Vagina (tissue), 2 donors: Measurements from ENCODE around the gene EID2B.

Experiments
- CTCF ChIP-seq, 3 experiments: fragments of 450-650 bp in 2 of 3; fragments of 200-600 bp in 1 of 3; sonication (generic) in 1 of 3; IDR thresholded peaks; one replicate each; pipeline ENCODE4 v1.5.1; 2017 to 2019; ENCODE audit warnings: antibody characterized with exemption in 3 of 3, mild to moderate bottlenecking in 2 of 3, moderate library complexity in 2 of 3
- POLR2A ChIP-seq, 2 donors: fragments of 450-650 bp; IDR thresholded peaks; one replicate each; pipeline ENCODE4 v1.6.1; 2017; ENCODE audit warnings: antibody characterized with exemption in 2 of 2, mild to moderate bottlenecking in 2 of 2, moderate library complexity in 2 of 2

GRCh38 chr19:39506598-39506943 is 26.1 kb downstream of the EID2B start:
- TF ChIP-seq CTCF (IDR thresholded peaks at IDR 0.05) (no peak), POLR2A (IDR thresholded peaks at IDR 0.05) (no peak)
